ENCODE results near the gene BMP7.

Gene BMP7

DNA sequence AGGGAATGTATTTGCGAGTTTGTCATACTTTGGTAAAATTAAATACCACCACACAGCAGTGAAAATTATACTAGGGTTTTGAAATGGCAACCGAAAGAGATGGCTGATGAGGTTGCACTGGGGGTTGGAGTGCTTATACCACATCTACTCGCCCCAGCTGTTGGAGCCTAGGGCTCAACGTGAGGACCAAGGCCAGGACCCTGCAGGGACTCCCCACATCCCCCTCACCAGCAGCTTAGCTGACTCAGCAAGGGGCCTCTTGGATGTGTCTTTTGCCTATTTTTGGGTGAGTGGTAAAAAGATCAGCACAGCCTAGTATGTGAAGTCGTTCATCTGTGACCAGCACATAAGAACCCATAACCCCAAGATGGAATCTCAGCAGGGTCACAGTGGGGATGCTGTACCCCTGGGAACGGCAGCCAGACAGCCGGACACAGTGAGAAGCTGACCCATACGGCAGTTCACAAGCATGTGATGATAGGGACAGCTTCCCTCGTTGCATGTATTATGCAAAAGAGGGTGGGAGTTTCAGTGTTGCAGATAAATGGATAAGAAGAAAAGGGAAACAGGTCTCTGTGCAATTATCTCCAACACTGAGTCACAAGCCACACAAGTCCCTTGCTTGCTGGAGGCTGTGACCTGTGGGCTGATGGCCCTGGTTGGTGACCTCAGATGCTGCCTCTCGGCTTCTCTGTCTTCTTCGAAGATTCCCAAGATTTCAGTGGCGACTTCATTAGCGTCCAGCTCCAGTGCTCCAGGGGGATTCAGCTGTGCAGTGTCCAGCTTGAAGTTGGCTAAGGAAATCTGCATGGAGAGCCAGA, 42.2 kb upstream of the BMP7 start:
- Histone ChIP-seq H2AK5ac (ENCODE audit: low read length, severe bottlenecking) (no peak overlapping the region), H3K27me3 (ENCODE audit: control insufficient read depth in 1 of 2, insufficient read depth in 1 of 2, low read length in 2 of 2) (peaks cover 58 to 80% of the 10 kb centered on the region in 2 experiments), H3K36me3 (ENCODE audit: control insufficient read depth in 1 of 2, insufficient read depth in 2 of 2, low read depth in 1 of 2, low read length in 2 of 2) (no peaks in the 10 kb centered on the region), H3K4me2 (ENCODE audit: low read length, poor library complexity, severe bottlenecking) (no peak overlapping the region), H3K18ac (ENCODE audit: low read depth in 1 of 2, low read length in 2 of 2) (no peak overlapping the region), H3K14ac (ENCODE audit: low read length in 2 of 2) (no peak overlapping the region), H3K9ac (ENCODE audit: low read length) (no peak overlapping the region), H3K4me3 (ENCODE audit: insufficient read depth in 1 of 2, low read depth in 1 of 2, low read length in 2 of 2) (no peak overlapping the region), H3K27ac (ENCODE audit: low read length, poor library complexity, severe bottlenecking) (no peak overlapping the region), H2BK120ac (ENCODE audit: low read depth, low read length) (no peak overlapping the region), H2BK12ac (ENCODE audit: low read length in 2 of 2) (no peak overlapping the region), H2BK15ac (ENCODE audit: low read depth, poor library complexity, severe bottlenecking) (no peak overlapping the region), H3K79me1 (replicated peaks; ENCODE audit: low read length, poor library complexity, severe bottlenecking) (no peaks in the 10 kb centered on the region), H3K4me1 (ENCODE audit: control insufficient read depth, insufficient read depth, low read depth, low read length) (no peaks in the 10 kb centered on the region), H3K9me3 (ENCODE audit: control insufficient read depth, low read length) (no peaks in the 10 kb centered on the region), H4K91ac (ENCODE audit: low read length) (no peak overlapping the region), H3K23ac (ENCODE audit: low read length in 2 of 2) (no peak overlapping the region), H2AFZ (ENCODE audit: low read depth, low read length) (no peak overlapping the region), H3K4ac (ENCODE audit: low read depth in 1 of 2, low read length in 2 of 2) (no peak overlapping the region), H2BK5ac (ENCODE audit: low read depth, low read length, poor library complexity, severe bottlenecking) (no peak overlapping the region), H4K8ac (ENCODE audit: low read length) (no peak overlapping the region)
- WGBS = 71% methylated on average over 11 of the region's 13 CpGs
- no peak for DNase-seq

- Histone ChIP-seq H2AFZ (ENCODE audit: low read depth, low read length) (no peak overlapping the region), H3K9ac (ENCODE audit: low read length) (no peak overlapping the region), H2BK15ac (ENCODE audit: low read depth, poor library complexity, severe bottlenecking) (no peak overlapping the region), H3K4me3 (ENCODE audit: insufficient read depth in 1 of 2, low read depth in 1 of 2, low read length in 2 of 2) (no peak overlapping the region), H2BK5ac (ENCODE audit: low read depth, low read length, poor library complexity, severe bottlenecking) (no peak overlapping the region), H3K36me3 (ENCODE audit: control insufficient read depth in 1 of 2, insufficient read depth in 2 of 2, low read depth in 1 of 2, low read length in 2 of 2) (no peaks in the 10 kb centered on the region), H4K8ac (ENCODE audit: low read length) (no peak overlapping the region), H4K91ac (ENCODE audit: low read length) (no peak overlapping the region), H2AK5ac (ENCODE audit: low read length, severe bottlenecking) (no peak overlapping the region), H3K27ac (ENCODE audit: low read length, poor library complexity, severe bottlenecking) (no peak overlapping the region), H3K4me2 (ENCODE audit: low read length, poor library complexity, severe bottlenecking) (no peak overlapping the region), H3K27me3 (ENCODE audit: control insufficient read depth in 1 of 2, insufficient read depth in 1 of 2, low read length in 2 of 2) (peaks cover 47 to 75% of the 10 kb centered on the region in 2 experiments), H3K4ac (ENCODE audit: low read depth in 1 of 2, low read length in 2 of 2) (no peak overlapping the region), H3K23ac (ENCODE audit: low read length in 2 of 2) (no peak overlapping the region), H3K79me1 (replicated peaks; ENCODE audit: low read length, poor library complexity, severe bottlenecking) (no peaks in the 10 kb centered on the region), H2BK12ac (ENCODE audit: low read length in 2 of 2) (no peak overlapping the region), H3K9me3 (ENCODE audit: control insufficient read depth, low read length) (no peaks in the 10 kb centered on the region), H3K18ac (ENCODE audit: low read depth in 1 of 2, low read length in 2 of 2) (no peak overlapping the region), H3K4me1 (ENCODE audit: control insufficient read depth, insufficient read depth, low read depth, low read length) (no peaks in the 10 kb centered on the region), H2BK120ac (ENCODE audit: low read depth, low read length) (no peak overlapping the region), H3K14ac (ENCODE audit: low read length in 2 of 2) (no peak overlapping the region)
- DNase-seq = no peak
- 79% methylated on average over 5 of the region's 5 CpGs for WGBS
Observed at GRCh38 chr20:57306747-57307146, 40.3 kb upstream of the BMP7 start.

DNA sequence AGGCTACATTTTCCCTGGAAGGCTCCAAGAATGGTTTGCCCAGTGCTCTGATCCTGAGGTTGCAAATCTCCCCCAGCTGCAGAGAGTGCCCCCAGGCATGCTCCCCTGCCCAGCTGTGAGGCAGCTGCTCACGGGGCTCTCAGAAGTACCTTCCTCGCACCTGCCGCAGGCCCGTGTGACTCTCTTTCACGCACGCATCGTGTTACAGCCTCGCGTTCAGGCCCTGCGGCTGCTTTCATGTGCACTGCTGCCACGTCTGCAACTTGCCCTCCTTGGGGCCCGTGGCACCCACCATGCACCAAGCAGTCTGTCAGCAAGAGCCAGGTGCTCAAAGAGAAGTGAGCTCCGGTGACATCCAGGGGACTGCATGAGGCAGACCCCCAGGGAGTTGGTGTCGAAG, 34.6 kb upstream of the BMP7 start:
- Histone ChIP-seq H3K4me2 (ENCODE audit: low read length, poor library complexity, severe bottlenecking) (no peak overlapping the region), H2BK15ac (ENCODE audit: low read depth, poor library complexity, severe bottlenecking) (no peak overlapping the region), H3K27ac (ENCODE audit: low read length, poor library complexity, severe bottlenecking) (no peak overlapping the region), H3K18ac (ENCODE audit: low read depth in 1 of 2, low read length in 2 of 2) (no peak overlapping the region), H3K27me3 (ENCODE audit: control insufficient read depth in 1 of 2, insufficient read depth in 1 of 2, low read length in 2 of 2) (peaks cover 24 to 42% of the 10 kb centered on the region in 2 experiments), H4K91ac (ENCODE audit: low read length) (no peak overlapping the region), H3K4me3 (ENCODE audit: insufficient read depth in 1 of 2, low read depth in 1 of 2, low read length in 2 of 2) (no peak overlapping the region), H2BK5ac (ENCODE audit: low read depth, low read length, poor library complexity, severe bottlenecking) (no peak overlapping the region), H3K9me3 (ENCODE audit: control insufficient read depth, low read length) (no peaks in the 10 kb centered on the region), H3K14ac (ENCODE audit: low read length in 2 of 2) (no peak overlapping the region), H2AFZ (ENCODE audit: low read depth, low read length) (no peak overlapping the region), H3K36me3 (ENCODE audit: control insufficient read depth in 1 of 2, insufficient read depth in 2 of 2, low read depth in 1 of 2, low read length in 2 of 2) (no peaks in the 10 kb centered on the region), H3K4me1 (ENCODE audit: control insufficient read depth, insufficient read depth, low read depth, low read length) (no peaks in the 10 kb centered on the region), H3K4ac (ENCODE audit: low read depth in 1 of 2, low read length in 2 of 2) (no peak overlapping the region), H3K79me1 (replicated peaks; ENCODE audit: low read length, poor library complexity, severe bottlenecking) (no peaks in the 10 kb centered on the region), H3K23ac (ENCODE audit: low read length in 2 of 2) (no peak overlapping the region), H4K8ac (ENCODE audit: low read length) (no peak overlapping the region), H2BK12ac (ENCODE audit: low read length in 2 of 2) (no peak overlapping the region), H2BK120ac (ENCODE audit: low read depth, low read length) (no peak overlapping the region), H2AK5ac (ENCODE audit: low read length, severe bottlenecking) (no peak overlapping the region), H3K9ac (ENCODE audit: low read length) (no peak overlapping the region)
- WGBS = 66% methylated on average over 14 of the region's 14 CpGs
- no peak for DNase-seq

DNA sequence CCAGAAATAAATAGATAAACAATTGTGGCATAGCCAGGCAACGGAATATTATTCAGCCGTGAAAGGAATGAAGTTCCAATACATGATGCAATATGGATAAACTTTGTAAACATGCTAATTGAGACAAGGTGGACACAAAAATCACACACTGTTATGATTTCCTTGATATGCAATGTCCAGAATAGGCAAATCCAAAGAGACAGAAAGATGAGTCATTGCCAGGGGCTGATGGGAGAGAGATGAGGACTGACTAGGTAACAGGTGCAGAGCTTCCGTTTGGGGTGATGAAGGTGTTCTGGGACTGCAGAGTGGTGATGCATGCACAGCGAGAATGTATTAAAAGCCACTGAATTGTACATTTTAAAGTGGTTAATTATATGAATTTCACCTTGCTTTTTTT, 32.0 kb upstream of the BMP7 start:
- Histone ChIP-seq H2AFZ (ENCODE audit: low read depth, low read length) (no peak overlapping the region), H3K79me1 (replicated peaks; ENCODE audit: low read length, poor library complexity, severe bottlenecking) (no peaks in the 10 kb centered on the region)

More for the DNA sequence above, 32.0 kb upstream of the BMP7 start:
- Histone ChIP-seq H2BK5ac (ENCODE audit: low read depth, low read length, poor library complexity, severe bottlenecking) (no peak overlapping the region), H2BK15ac (ENCODE audit: low read depth, poor library complexity, severe bottlenecking) (no peak overlapping the region), H3K14ac (ENCODE audit: low read length in 2 of 2) (no peak overlapping the region), H3K23ac (ENCODE audit: low read length in 2 of 2) (no peak overlapping the region), H3K27ac (ENCODE audit: low read length, poor library complexity, severe bottlenecking) (no peak overlapping the region), H3K4me1 (ENCODE audit: control insufficient read depth, insufficient read depth, low read depth, low read length) (no peaks in the 10 kb centered on the region), H2AK5ac (ENCODE audit: low read length, severe bottlenecking) (no peak overlapping the region), H3K4ac (ENCODE audit: low read depth in 1 of 2, low read length in 2 of 2) (no peak overlapping the region), H3K9me3 (ENCODE audit: control insufficient read depth, low read length) (no peaks in the 10 kb centered on the region), H2BK12ac (ENCODE audit: low read length in 2 of 2) (no peak overlapping the region), H3K4me2 (ENCODE audit: low read length, poor library complexity, severe bottlenecking) (no peak overlapping the region), H4K8ac (ENCODE audit: low read length) (no peak overlapping the region), H3K36me3 (ENCODE audit: control insufficient read depth in 1 of 2, insufficient read depth in 2 of 2, low read depth in 1 of 2, low read length in 2 of 2) (no peaks in the 10 kb centered on the region), H2BK120ac (ENCODE audit: low read depth, low read length) (no peak overlapping the region), H3K18ac (ENCODE audit: low read depth in 1 of 2, low read length in 2 of 2) (no peak overlapping the region), H4K91ac (ENCODE audit: low read length) (no peak overlapping the region), H3K4me3 (ENCODE audit: insufficient read depth in 1 of 2, low read depth in 1 of 2, low read length in 2 of 2) (no peak overlapping the region), H3K9ac (ENCODE audit: low read length) (no peak overlapping the region), H3K27me3 (ENCODE audit: control insufficient read depth in 1 of 2, insufficient read depth in 1 of 2, low read length in 2 of 2) (peaks cover 22 to 40% of the 10 kb centered on the region in 2 experiments)
- WGBS = 87% methylated on average over 2 of the region's 4 CpGs
- no peak for DNase-seq
